Peyer's patch (tissue), 4 donors: ENCODE results near the gene NCF1. TPM values are rescaled to one million over a fixed set of nuclear protein-coding genes. Genes with fewer than 3 reads are reported as not detected.
"Not testable (repeated sequence)": the region's sequence is repeated elsewhere in the genome, so short reads cannot be mapped to it uniquely, and the experiment has no call there.

ENCODE experiments used
- DNase-seq, 3 donors: peaks; one replicate each; pipeline ENCODE4 v3.0.0-alpha.2; 2017 to 2019
- H3K27ac ChIP-seq, 4 donors: fragments of 200-600 bp; sonication (generic); one replicate each; pipeline ENCODE4 v1.5.1; 2016 to 2019
- H3K27me3 ChIP-seq, 2 donors: fragments of 200-600 bp; sonication (generic); one replicate each; pipeline ENCODE4 v1.5.1; 2019
- H3K36me3 ChIP-seq, 3 donors: fragments of 200-600 bp; sonication (generic); one replicate each; pipeline ENCODE4 v1.5.1; 2016 to 2019
- H3K4me1 ChIP-seq, 4 donors: fragments of 200-600 bp; sonication (generic); one replicate each; pipeline ENCODE4 v1.5.1; 2016 to 2019
- H3K4me3 ChIP-seq, 4 donors: fragments of 200-600 bp; sonication (generic); 1 replicate in 3 of 4; 2 replicates in 1 of 4; pipeline ENCODE4 v1.5.1; 2016 to 2019; ENCODE audit warnings: mild to moderate bottlenecking in 1 of 4
- H3K9me3 ChIP-seq, 4 donors: fragments of 200-600 bp; sonication (generic); one replicate each; pipeline ENCODE4 v1.5.1; 2016 to 2019; ENCODE audit warnings: mild to moderate bottlenecking in 1 of 4
- total RNA-seq, 4 donors: library from RNA; depleted of rRNA; stranded (reverse); fragments of >200 nt; gene quantifications; one replicate each; pipeline ENCODE4 v1.1.0, GENCODE V29; 2016

Gene NCF1
- total RNA-seq, 4 donors from 2014 or later: 1.8 to 46.2 (median 4.2) TPM

GRCh38 chr7:74765205-74765918, 8.4 kb upstream of the NCF1 start:
- H3K27ac ChIP-seq, H3K36me3 ChIP-seq, H3K27me3 ChIP-seq, H3K4me1 ChIP-seq, H3K9me3 ChIP-seq, H3K4me3 ChIP-seq, DNase-seq: not testable (repeated sequence)

DNA sequence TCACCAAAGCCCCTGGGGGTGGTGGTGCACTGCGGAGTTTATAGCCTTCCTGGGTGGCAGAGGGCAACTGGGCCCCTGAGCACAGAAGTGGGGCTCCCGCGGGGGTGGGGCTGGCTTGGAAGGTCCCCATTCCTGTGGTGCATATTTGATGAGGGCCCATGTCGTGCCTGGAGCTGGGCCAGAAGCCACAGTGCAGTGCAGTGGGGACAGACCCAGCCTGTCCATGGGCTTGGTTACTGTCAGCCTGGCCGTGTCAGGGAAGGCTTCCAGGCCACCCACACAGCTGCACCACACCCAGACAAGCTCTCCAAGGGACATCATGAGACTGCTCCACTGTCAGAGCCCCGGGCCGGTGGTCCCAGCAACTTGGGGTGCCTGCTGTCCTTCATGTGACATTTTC, 7.3 kb upstream of the NCF1 start:
- not testable (repeated sequence) for DNase-seq, H3K36me3 ChIP-seq, H3K9me3 ChIP-seq, H3K4me3 ChIP-seq, H3K4me1 ChIP-seq, H3K27ac ChIP-seq, H3K27me3 ChIP-seq

DNA sequence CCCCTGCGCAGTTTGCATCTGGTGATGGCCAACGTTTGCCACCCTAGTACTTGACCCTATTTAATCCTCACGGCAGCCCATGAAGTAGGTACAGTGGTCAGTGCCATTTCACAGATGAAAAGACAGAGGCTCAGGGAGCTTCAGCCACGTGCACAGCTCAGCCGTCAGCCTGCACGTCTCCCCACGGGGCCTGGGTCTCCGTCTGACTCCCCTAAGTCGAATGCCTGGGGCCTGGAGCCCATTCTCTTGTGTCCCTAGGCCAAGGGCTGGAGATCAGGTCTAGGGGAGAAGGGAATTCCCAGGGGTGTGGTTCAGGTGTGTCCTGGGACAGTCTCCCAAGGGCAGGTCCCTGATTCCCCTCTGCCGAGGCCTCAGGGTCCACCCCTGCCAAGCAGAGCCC, 6.8 kb upstream of the NCF1 start:
- H3K27ac ChIP-seq, H3K9me3 ChIP-seq, H3K4me3 ChIP-seq, H3K36me3 ChIP-seq, DNase-seq, H3K27me3 ChIP-seq, H3K4me1 ChIP-seq: not testable (repeated sequence)

DNA sequence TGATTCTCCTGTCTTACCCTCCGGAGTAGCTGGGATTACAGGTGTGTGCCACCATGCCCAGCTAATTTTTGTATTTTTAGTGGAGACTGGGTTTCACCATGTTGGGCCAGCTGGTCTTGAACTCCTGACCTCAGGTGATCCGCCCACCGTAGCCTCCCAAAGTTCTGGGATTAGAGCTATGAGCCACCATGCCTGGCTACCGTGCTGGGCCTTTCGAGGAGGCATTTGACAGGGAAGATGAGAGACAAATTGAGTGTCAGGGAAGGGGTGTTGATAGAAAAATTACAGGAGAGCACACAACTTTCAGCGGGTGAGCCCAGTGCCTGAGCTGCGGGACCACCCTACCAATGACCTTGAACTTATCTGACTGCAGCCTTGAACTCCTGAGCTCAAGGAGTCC, 3.7 kb upstream of the NCF1 start:
- not testable (repeated sequence) for H3K9me3 ChIP-seq, H3K27ac ChIP-seq, H3K4me1 ChIP-seq, H3K4me3 ChIP-seq, H3K27me3 ChIP-seq, H3K36me3 ChIP-seq
- peak in 1 of 3 donors; percentile 14 for DNase-seq

DNA sequence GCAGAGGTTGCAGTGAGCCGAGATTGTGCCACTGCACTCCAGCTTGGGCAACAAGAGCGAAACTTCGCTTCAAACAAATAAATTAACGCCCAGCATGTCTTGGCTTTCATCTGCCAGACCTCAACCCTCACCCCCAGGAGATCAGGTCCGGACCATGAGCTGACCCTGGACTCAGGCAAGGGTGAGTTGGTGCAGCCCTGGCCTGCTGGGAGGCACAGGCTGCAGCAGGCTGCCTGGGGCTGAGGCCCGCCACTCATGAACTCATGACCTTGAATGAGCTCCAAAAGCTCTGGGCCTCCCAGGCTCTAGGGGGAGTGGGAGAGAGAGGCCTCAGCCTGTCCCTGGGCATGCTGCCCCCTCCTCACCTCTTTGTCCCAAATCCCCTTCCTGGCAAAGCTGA, 1.7 kb upstream of the NCF1 start:
- H3K27me3 ChIP-seq, H3K9me3 ChIP-seq, H3K36me3 ChIP-seq, H3K4me1 ChIP-seq, H3K4me3 ChIP-seq: not testable (repeated sequence)
- H3K27ac ChIP-seq: peak overlapping the region in 1 of 4 donors; percentile 31
- DNase-seq: peak in 1 of 3 donors; percentile 12

GRCh38 chr7:74775111-74775510, 1.3 kb downstream of the NCF1 start:
- H3K9me3 ChIP-seq, H3K4me3 ChIP-seq, H3K4me1 ChIP-seq, DNase-seq, H3K27ac ChIP-seq, H3K36me3 ChIP-seq, H3K27me3 ChIP-seq: not testable (repeated sequence)

- not testable (repeated sequence) for H3K4me3 ChIP-seq, H3K27ac ChIP-seq, H3K36me3 ChIP-seq, H3K4me1 ChIP-seq, H3K27me3 ChIP-seq, H3K9me3 ChIP-seq, DNase-seq
These were observed 5.2 kb downstream of the NCF1 start for GRCh38 chr7:74779053-74779452.

- H3K27me3 ChIP-seq, DNase-seq, H3K9me3 ChIP-seq, H3K27ac ChIP-seq, H3K4me1 ChIP-seq, H3K36me3 ChIP-seq, H3K4me3 ChIP-seq: not testable (repeated sequence)
These were observed 7.9 kb downstream of the NCF1 start for GRCh38 chr7:74781746-74782145.

- H3K36me3 ChIP-seq, DNase-seq, H3K4me1 ChIP-seq, H3K4me3 ChIP-seq, H3K9me3 ChIP-seq, H3K27me3 ChIP-seq, H3K27ac ChIP-seq: not testable (repeated sequence)
These were observed 9.8 kb downstream of the NCF1 start for GRCh38 chr7:74783595-74783994.

DNA sequence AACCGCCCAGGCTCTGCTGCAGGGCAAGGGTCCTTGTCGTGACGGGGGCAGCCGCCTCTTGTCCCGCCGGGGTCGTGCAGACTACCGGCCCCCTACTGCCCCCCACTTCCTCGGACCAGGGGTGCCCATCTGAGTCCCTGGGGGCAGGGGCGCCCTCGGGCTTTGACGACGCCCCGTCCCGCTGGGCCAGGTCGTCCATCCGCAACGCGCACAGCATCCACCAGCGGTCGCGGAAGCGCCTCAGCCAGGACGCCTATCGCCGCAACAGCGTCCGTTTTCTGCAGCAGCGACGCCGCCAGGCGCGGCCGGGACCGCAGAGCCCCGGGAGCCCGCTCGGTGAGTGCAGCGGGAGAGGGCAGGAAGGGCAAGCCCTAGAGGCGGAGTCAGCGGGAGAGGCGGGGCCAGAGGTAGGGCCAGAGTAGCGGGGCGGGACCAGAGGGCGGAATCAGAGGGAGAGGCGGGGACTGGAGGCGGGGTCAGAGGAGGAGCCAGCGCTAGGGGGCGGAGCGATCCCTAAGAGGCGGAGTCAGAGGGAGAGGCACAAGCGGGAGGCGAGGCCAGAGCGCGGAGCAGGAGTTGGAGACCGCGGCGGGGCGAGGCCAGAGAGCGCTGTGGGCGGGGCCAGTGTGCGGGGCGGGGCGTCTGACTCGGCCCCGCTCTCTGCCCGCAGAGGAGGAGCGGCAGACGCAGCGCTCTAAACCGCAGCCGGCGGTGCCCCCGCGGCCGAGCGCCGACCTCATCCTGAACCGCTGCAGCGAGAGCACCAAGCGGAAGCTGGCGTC, 14.7 kb downstream of the NCF1 start:
- H3K4me1 ChIP-seq, H3K9me3 ChIP-seq, H3K36me3 ChIP-seq, H3K27me3 ChIP-seq: not testable (repeated sequence)
- peak overlapping the region in 2 of 4 donors; percentile 35 to 64 for H3K27ac ChIP-seq
- peak overlapping the region; percentile 20 to 47 (median 34) for H3K4me3 ChIP-seq
- peak; percentile 96 to 99 (median 97) for DNase-seq

DNA sequence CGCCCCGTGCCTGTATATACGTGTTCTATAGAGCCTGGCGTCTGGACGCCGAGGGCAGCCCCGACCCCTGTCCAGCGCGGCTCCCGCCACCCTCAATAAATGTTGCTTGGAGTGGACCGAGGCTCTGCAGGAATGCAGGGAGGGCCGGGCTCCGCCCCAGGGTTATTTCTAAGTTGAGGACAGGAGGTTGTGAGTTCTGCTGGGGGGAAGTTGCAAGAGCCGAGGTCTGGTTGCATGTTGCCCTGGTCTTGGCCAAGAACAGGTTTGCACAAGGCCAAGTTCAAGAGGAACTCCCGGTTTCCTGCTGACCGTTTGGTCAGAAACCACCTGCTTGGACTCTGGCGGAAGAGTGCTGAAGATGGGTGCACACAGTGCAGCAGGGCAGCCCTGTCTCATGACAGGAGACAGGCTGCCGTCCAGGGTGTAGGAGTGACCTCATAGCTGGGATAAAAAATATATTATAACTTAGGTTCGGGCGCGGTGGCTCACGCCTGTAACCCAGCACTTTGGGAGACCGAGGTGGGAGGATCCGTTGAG, 15.5 kb downstream of the NCF1 start:
- H3K9me3 ChIP-seq, H3K27ac ChIP-seq, DNase-seq, H3K4me3 ChIP-seq, H3K27me3 ChIP-seq, H3K4me1 ChIP-seq, H3K36me3 ChIP-seq: not testable (repeated sequence)

DNA sequence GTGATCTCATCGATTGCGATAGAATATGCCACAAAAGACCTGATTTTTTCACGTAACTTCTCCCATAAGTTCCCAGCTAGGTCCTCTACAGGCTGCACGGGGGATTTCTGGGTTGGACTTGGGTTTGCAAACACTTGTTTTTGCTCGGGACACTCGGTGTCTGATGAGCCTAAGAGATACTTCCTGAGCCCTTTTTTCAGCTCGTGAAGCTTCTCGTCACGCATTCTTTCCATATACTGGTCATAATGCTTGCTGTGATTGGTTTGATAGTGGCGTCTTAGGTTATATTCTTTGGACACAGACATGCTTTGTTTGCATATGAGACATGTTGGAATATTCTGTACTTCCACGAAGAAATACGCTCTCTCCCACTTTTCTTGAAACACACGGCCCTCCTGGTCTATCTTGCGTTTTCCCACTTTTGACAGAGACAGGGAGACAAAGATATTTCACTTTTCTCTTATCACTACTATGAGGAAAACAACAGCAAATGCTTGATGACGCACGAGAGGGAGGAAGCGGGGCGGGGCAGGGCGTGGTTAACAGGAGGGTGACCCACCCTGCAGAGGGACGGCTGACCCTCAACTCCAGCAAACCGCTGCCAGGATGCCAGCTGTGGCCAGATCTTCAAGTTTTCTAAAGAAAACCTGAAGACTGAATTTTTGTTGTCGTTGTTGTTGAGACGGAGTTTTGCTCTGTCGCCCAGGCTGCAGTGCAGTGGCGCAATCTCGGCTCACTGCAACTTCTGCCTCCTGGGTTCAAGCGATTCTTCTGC, 24.2 kb downstream of the NCF1 start:
- not testable (repeated sequence) for H3K4me1 ChIP-seq, H3K27ac ChIP-seq, H3K4me3 ChIP-seq, H3K9me3 ChIP-seq, DNase-seq, H3K36me3 ChIP-seq, H3K27me3 ChIP-seq

DNA sequence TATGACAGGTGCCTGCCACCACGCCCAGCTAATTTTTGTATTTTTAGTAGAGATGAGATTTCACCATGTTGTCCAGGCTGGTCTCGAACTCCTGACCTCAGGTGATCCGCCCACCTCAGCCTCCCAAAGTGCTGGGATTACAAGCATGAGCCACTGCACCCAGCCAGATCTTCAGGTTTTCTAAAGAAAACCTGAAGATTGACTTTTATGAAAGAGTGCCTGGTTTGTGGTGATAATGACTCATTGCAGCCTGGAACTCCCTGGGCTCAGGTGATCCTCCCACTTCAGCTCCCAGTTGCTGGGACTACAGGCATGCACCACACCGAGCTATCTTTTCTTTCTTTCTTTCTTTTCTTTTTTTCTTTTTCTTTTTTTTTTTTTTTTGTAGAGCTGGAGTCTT, 24.8 kb downstream of the NCF1 start:
- not testable (repeated sequence) for H3K36me3 ChIP-seq, H3K4me1 ChIP-seq, H3K9me3 ChIP-seq, H3K27me3 ChIP-seq, DNase-seq, H3K4me3 ChIP-seq, H3K27ac ChIP-seq

DNA sequence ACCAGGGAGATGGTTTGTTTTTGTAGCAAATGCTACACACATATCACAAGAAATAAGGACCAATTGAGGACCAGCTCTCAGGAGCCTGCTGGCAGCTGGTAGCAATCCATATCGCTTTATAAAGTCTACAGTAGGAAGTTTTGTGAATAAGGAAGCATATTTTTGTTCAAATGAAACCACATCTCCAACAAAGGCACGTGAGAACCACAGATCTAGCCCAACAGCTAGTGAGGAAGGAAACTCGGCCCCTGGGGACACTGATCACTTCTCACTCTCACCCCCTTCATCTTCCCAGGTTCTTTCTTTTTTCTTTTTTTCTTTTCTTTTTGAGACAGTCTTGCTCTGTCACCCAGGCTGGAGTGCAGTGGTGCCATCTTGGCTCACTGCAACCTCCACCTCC, 42.1 kb downstream of the NCF1 start:
- not testable (repeated sequence) for H3K4me1 ChIP-seq, H3K4me3 ChIP-seq, H3K9me3 ChIP-seq, H3K27me3 ChIP-seq, DNase-seq, H3K27ac ChIP-seq, H3K36me3 ChIP-seq
